Measurements from ENCODE around the gene TBX6.

TBX6 gene

DNA sequence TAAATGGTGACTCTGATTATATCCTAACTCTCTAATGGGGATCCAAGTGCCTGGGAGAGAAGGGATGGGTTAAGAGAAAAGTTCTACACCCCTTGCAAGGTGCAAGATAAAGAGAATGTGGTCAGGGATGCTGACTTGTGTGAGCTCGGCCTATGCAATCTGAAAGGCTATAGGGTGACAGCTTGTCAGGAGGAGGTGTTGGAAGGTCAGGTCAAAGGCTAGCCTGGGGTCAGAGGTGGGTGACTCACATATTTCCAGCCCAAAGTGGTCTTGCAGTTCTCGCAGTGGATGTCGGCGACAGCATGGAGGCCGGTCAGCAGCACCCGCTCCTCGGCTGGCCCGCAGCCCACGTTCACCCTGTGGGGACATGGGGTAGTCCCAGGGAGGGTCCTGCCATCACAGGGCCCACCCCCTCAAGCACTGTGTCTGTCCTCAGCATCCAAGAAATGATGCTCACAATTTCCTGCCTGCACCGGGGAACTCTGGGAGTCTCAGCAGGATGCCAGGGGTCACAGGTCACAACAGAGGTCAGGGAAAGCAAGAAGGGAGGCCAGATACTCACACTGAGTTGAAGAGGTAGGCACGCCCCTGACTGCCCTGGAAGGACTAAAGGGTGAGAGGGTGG is 2.9 kb upstream of the TBX6 start:
- TF ChIP-seq SIN3A (IDR thresholded peaks at IDR 0.05; ENCODE audit: borderline replicate concordance, insufficient read depth, low read length): no peak
- no peak for TF ChIP-seq FOXP2 (optimal IDR thresholded peaks at IDR 0.05; ENCODE audit: borderline replicate concordance, extremely low read depth, extremely low read length, insufficient read depth)

DNA sequence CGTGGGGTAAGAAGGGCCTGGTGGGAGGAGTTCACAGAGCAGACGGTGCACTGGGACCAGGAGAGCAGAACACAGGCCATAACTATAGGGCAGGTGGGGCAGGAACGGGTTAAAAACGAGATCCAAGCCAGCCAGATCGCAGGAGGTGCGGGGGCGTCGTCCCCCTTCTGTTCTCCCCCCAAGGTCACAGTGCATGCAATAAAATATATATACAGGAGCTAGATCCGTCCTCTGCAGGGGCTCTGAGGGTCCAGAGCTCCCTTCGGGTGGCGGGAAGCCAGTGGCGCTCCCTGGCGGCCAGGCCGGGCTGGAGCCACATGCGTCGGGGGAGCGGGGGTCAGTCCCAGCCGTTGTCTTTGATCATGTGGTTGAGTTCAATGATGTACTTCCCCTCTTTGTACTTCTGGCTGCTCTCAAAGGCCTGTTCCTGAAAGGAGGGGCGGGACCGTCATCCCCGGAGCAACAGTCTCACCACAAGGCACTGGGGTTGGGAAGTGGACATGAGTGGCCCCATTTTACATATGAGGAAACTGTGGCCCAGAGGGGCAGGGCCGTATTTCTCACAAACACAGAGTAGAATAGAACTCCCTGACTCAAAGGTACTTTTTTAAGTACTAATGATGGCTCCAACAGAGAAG is 768 bp upstream of the TBX6 start:
- TF ChIP-seq TAF1 (IDR thresholded peaks at IDR 0.05; ENCODE audit: borderline replicate concordance, insufficient read depth, low read length) (no peak), FOXP2 (optimal IDR thresholded peaks at IDR 0.05; ENCODE audit: borderline replicate concordance, extremely low read depth, extremely low read length, insufficient read depth) (no peak), SIN3A (IDR thresholded peaks at IDR 0.05; ENCODE audit: borderline replicate concordance, insufficient read depth, low read length) (no peak), POLR2AphosphoS5 (IDR thresholded peaks at IDR 0.05; ENCODE audit: low read depth, low read length) (no peak)
- TF ChIP-seq, protein P1, sequence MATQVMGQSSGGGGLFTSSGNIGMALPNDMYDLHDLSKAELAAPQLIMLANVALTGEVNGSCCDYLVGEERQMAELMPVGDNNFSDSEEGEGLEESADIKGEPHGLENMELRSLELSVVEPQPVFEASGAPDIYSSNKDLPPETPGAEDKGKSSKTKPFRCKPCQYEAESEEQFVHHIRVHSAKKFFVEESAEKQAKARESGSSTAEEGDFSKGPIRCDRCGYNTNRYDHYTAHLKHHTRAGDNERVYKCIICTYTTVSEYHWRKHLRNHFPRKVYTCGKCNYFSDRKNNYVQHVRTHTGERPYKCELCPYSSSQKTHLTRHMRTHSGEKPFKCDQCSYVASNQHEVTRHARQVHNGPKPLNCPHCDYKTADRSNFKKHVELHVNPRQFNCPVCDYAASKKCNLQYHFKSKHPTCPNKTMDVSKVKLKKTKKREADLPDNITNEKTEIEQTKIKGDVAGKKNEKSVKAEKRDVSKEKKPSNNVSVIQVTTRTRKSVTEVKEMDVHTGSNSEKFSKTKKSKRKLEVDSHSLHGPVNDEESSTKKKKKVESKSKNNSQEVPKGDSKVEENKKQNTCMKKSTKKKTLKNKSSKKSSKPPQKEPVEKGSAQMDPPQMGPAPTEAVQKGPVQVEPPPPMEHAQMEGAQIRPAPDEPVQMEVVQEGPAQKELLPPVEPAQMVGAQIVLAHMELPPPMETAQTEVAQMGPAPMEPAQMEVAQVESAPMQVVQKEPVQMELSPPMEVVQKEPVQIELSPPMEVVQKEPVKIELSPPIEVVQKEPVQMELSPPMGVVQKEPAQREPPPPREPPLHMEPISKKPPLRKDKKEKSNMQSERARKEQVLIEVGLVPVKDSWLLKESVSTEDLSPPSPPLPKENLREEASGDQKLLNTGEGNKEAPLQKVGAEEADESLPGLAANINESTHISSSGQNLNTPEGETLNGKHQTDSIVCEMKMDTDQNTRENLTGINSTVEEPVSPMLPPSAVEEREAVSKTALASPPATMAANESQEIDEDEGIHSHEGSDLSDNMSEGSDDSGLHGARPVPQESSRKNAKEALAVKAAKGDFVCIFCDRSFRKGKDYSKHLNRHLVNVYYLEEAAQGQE (IDR thresholded peaks at IDR 0.05; ENCODE audit: insufficient read depth in 1 of 2, low read depth in 2 of 2, low read length in 2 of 2): no peak

DNA sequence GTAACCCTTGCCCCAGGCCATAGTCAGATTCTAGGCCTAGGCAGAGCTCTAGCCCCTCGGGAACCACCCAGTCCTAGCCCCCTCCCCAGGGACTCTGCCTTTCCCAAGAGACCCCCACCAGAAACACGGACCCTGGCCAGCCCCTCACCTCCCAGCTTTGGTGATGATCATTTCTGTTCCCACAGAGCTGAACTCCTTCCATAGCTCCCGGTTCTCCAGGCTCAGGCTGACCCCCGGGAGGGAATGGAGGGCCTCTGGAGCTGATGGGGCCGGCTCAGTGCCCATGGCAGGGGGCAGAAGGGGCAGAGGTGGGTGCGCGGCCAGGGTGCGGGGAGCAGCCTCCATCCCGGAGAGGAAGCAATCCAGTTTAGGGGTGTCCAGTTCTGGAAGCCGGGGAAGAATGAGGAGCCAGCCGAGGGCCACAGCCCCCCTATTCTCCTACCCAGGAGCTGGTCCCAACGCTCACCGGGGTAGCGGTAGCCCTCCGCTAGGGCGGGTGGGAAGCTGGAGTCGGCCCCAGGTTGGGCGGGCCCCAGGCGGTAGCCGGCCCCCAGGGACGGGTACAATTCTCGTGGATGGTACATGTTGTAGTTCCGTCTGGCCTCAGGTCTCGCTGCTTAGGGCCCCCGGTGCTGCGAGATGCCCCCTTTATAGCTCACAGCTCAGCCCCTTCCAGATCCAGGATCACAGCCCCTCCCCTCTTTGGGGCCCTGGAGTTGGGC is 953 bp downstream of the TBX6 start:
- TF ChIP-seq, protein P1 (IDR thresholded peaks at IDR 0.05; ENCODE audit: insufficient read depth in 1 of 2, low read depth in 2 of 2, low read length in 2 of 2): no peak
- no peak for TF ChIP-seq SIN3A (IDR thresholded peaks at IDR 0.05; ENCODE audit: borderline replicate concordance, insufficient read depth, low read length)
- TF ChIP-seq TAF1 (IDR thresholded peaks at IDR 0.05; ENCODE audit: borderline replicate concordance, insufficient read depth, low read length): no peak
- TF ChIP-seq POLR2AphosphoS5 (IDR thresholded peaks at IDR 0.05; ENCODE audit: low read depth, low read length): no peak
- TF ChIP-seq FOXP2 (optimal IDR thresholded peaks at IDR 0.05; ENCODE audit: borderline replicate concordance, extremely low read depth, extremely low read length, insufficient read depth): no peak

DNA sequence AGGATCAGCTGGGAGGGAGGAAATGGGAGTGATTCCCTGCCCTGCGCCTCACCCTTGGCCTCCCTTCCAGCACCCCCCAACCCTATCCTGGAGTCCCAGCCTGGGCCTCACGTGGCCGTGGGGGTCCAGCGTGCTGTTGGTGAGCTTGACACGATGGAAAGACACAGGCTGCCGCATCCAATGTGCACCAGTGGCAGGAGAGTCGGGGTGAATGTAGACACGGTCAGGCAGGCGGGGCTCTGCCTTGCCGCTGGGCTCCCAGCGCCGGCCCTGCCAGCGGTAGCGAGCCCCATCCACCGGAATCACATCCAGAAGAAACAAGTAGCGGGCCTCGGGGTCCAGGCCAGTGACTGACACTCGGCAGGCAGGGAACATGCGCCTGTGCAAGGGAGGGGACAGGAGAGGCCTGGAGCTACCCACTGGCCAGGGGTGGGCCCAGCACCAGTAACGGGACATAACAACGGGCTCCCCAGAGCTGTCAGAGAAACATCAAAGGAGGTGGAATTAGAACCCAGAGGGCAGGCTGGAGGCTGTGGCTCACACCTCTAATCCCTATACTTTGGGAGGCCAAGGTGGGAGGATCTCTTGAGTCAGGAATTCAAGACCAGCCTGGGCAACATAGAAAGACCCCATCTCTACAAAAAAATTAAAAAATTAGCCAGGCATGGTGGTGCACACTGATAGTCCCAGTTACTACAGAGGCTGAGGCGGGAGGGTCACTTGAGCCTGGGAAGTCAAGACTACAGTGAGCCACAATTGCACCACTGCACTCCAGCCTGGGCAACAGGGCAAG is 2.7 kb downstream of the TBX6 start:
- TF ChIP-seq FOXP2 (optimal IDR thresholded peaks at IDR 0.05; ENCODE audit: borderline replicate concordance, extremely low read depth, extremely low read length, insufficient read depth) (no peak), POLR2AphosphoS5 (IDR thresholded peaks at IDR 0.05; ENCODE audit: low read depth, low read length) (no peak), TAF1 (IDR thresholded peaks at IDR 0.05; ENCODE audit: borderline replicate concordance, insufficient read depth, low read length) (no peak), SIN3A (IDR thresholded peaks at IDR 0.05; ENCODE audit: borderline replicate concordance, insufficient read depth, low read length) (no peak)
- TF ChIP-seq, protein P1 (IDR thresholded peaks at IDR 0.05; ENCODE audit: insufficient read depth in 1 of 2, low read depth in 2 of 2, low read length in 2 of 2): no peak

DNA sequence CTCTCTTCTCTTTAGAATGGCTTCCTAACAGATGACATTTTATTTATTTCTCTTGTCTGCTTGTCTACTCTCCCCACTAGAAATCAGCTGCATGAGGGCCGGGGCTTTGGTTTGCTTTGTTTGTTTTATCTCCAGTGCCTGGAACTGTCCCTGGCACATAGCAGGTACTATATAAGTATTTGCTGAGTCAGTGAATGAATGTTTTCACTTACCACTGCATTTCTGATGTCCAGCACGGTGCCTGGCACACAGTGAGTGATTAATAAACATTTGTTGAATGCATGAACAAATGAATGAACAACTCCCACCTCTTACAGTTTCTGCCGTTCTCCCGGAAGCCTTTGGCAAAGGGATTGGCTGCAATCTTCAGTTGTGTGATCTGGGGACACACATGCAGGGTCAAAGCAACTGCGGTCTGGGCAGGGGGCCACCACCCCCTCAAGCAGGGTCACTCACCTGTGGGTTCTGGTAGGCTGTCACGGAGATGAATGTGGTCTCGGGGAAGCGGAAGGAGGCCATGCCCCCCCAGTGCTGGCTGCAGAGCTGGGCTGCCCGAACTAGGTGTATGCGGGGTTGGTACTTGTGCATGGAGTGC is 3.4 kb downstream of the TBX6 start:
- TF ChIP-seq, protein P1 (IDR thresholded peaks at IDR 0.05; ENCODE audit: insufficient read depth in 1 of 2, low read depth in 2 of 2, low read length in 2 of 2): no peak
- no peak for TF ChIP-seq TAF1 (IDR thresholded peaks at IDR 0.05; ENCODE audit: borderline replicate concordance, insufficient read depth, low read length)
- no peak for TF ChIP-seq FOXP2 (optimal IDR thresholded peaks at IDR 0.05; ENCODE audit: borderline replicate concordance, extremely low read depth, extremely low read length, insufficient read depth)
- no peak for TF ChIP-seq POLR2AphosphoS5 (IDR thresholded peaks at IDR 0.05; ENCODE audit: low read depth, low read length)
- no peak for TF ChIP-seq SIN3A (IDR thresholded peaks at IDR 0.05; ENCODE audit: borderline replicate concordance, insufficient read depth, low read length)

Data from PFSK-1 (cell line).